ENCODE results near the gene DAB1. TPM values are rescaled to one million over a fixed set of nuclear protein-coding genes. Genes with fewer than 3 reads are reported as not detected.

DAB1 gene
- polyA plus RNA-seq, 3 donors: not detected

DNA sequence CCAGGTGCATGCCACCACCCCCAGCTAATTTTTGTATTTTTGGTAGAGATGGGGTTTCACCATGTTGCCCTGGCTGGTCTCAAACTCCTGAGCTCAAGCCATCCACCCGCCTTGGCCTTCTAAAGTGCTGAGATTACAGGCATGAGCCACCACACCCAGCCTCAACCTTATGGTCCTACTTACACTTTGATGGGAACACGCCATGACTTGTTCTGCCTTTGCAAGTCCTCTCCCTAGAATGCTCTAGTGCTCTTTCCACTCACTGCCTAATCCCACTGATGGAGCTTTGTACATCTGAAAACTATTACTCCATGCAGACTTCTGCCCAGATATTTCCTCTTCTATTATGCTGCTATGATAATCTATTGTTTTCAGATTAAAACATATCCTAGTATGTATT lies 174.3 kb downstream of the DAB1 start:
- H3K27ac Mint-ChIP-seq: no peak overlapping the region
- Histone ChIP-seq H4K20me1 (ENCODE audit: insufficient read depth, low read length) (no peaks in the 10 kb centered on the region), H3K4me1 (ENCODE audit: control insufficient read depth in 1 of 2, insufficient read depth in 2 of 2, low read length in 2 of 2) (no peaks in the 10 kb centered on the region), H3K79me2 (ENCODE audit: insufficient read depth, low read length) (no peaks in the 10 kb centered on the region), H3K36me3 (replicated peaks in 1 of 2; ENCODE audit: control insufficient read depth in 1 of 2, insufficient read depth in 2 of 2, low read length in 2 of 2) (no peaks in the 10 kb centered on the region), H2AFZ (ENCODE audit: insufficient read depth, low read depth, low read length, poor library complexity, severe bottlenecking) (no peak overlapping the region), H3K4me2 (replicated peaks; ENCODE audit: extremely low read depth, low read length, poor library complexity, severe bottlenecking) (no peak overlapping the region), H3K27me3 (ENCODE audit: control insufficient read depth in 2 of 2, insufficient read depth in 2 of 2, low read length in 2 of 2) (no peaks in the 10 kb centered on the region), H3K9ac (ENCODE audit: insufficient read depth, low read length, poor library complexity, severe bottlenecking) (no peak overlapping the region), H3K27ac (ENCODE audit: low read depth in 1 of 2, low read length in 2 of 2) (no peak overlapping the region), H3K4me3 (replicated peaks in 1 of 3; ENCODE audit: low read depth in 2 of 3, low read length in 3 of 3) (no peak overlapping the region), H3K9me3 (replicated peaks in 1 of 2; ENCODE audit: control insufficient read depth in 1 of 2, insufficient read depth in 1 of 2, low read length in 2 of 2) (peaks cover 0 to 7% of the 10 kb centered on the region in 2 donors)
- intact Hi-C loops (cut with micrococcal nuclease): no loop called here
- H3K27me3 Mint-ChIP-seq (ENCODE audit: low read depth in 3 of 3): peaks cover 0 to 2% (median 0%) of the 10 kb centered on the region in 3 donors
- peaks cover 2 to 16% (median 5%) of the 10 kb centered on the region in 7 donors for H3K9me3 Mint-ChIP-seq
- TF ChIP-seq, protein P1, sequence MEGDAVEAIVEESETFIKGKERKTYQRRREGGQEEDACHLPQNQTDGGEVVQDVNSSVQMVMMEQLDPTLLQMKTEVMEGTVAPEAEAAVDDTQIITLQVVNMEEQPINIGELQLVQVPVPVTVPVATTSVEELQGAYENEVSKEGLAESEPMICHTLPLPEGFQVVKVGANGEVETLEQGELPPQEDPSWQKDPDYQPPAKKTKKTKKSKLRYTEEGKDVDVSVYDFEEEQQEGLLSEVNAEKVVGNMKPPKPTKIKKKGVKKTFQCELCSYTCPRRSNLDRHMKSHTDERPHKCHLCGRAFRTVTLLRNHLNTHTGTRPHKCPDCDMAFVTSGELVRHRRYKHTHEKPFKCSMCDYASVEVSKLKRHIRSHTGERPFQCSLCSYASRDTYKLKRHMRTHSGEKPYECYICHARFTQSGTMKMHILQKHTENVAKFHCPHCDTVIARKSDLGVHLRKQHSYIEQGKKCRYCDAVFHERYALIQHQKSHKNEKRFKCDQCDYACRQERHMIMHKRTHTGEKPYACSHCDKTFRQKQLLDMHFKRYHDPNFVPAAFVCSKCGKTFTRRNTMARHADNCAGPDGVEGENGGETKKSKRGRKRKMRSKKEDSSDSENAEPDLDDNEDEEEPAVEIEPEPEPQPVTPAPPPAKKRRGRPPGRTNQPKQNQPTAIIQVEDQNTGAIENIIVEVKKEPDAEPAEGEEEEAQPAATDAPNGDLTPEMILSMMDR (IDR thresholded peaks at IDR 0.05): no peak
- WGBS (ENCODE audit: insufficient coverage): 94% methylated on average over 2 of the region's 2 CpGs
- no peak for DNase-seq
- no peak overlapping the region for H3K4me3 Mint-ChIP-seq
- H3K4me1 Mint-ChIP-seq: no peaks in the 10 kb centered on the region
- no peaks in the 10 kb centered on the region for H3K36me3 Mint-ChIP-seq

- intact Hi-C loops (cut with micrococcal nuclease): no loop called here
- no peaks in the 10 kb centered on the region for H3K36me3 Mint-ChIP-seq
These were observed 175.0 kb downstream of the DAB1 start for GRCh38 chr1:57248830-57249229.

More at GRCh38 chr1:57248830-57249229, 175.0 kb downstream of the DAB1 start:
- Histone ChIP-seq H3K27me3 (ENCODE audit: control insufficient read depth in 2 of 2, insufficient read depth in 2 of 2, low read length in 2 of 2) (no peaks in the 10 kb centered on the region), H3K36me3 (replicated peaks in 1 of 2; ENCODE audit: control insufficient read depth in 1 of 2, insufficient read depth in 2 of 2, low read length in 2 of 2) (no peaks in the 10 kb centered on the region), H3K27ac (ENCODE audit: low read depth in 1 of 2, low read length in 2 of 2) (no peak overlapping the region), H2AFZ (ENCODE audit: insufficient read depth, low read depth, low read length, poor library complexity, severe bottlenecking) (no peak overlapping the region), H3K4me2 (replicated peaks; ENCODE audit: extremely low read depth, low read length, poor library complexity, severe bottlenecking) (no peak overlapping the region), H4K20me1 (ENCODE audit: insufficient read depth, low read length) (no peaks in the 10 kb centered on the region), H3K4me3 (replicated peaks in 1 of 3; ENCODE audit: low read depth in 2 of 3, low read length in 3 of 3) (no peak overlapping the region), H3K9me3 (replicated peaks in 1 of 2; ENCODE audit: control insufficient read depth in 1 of 2, insufficient read depth in 1 of 2, low read length in 2 of 2) (peaks cover 0 to 7% of the 10 kb centered on the region in 2 donors), H3K9ac (ENCODE audit: insufficient read depth, low read length, poor library complexity, severe bottlenecking) (no peak overlapping the region), H3K79me2 (ENCODE audit: insufficient read depth, low read length) (no peaks in the 10 kb centered on the region), H3K4me1 (ENCODE audit: control insufficient read depth in 1 of 2, insufficient read depth in 2 of 2, low read length in 2 of 2) (no peaks in the 10 kb centered on the region)
- 95% methylated on average over 2 of the region's 3 CpGs for WGBS (ENCODE audit: insufficient coverage)
- no peak for DNase-seq
- no peaks in the 10 kb centered on the region for H3K4me1 Mint-ChIP-seq
- H3K4me3 Mint-ChIP-seq: no peak overlapping the region
- TF ChIP-seq, protein P1 (IDR thresholded peaks at IDR 0.05): no peak
- H3K27ac Mint-ChIP-seq: no peak overlapping the region
- peaks cover 2 to 16% (median 5%) of the 10 kb centered on the region in 7 donors for H3K9me3 Mint-ChIP-seq
- peaks cover 0 to 2% (median 0%) of the 10 kb centered on the region in 3 donors for H3K27me3 Mint-ChIP-seq (ENCODE audit: low read depth in 3 of 3)

All from CD14-positive monocyte (primary cell).